Endothelial cell of umbilical vein (primary cell): ENCODE data around the gene ACOT11. TPM values are rescaled to one million over a fixed set of nuclear protein-coding genes. Genes with fewer than 3 reads are reported as not detected.

Experiments used
- BruUV-seq: library from RNA; stranded (reverse); fragments of 400-500 nt; replicated peaks from 2 replicates; lab custom pipeline; 2021; lab: Mats Ljungman, UMichigan
- CTCF ChIA-PET: fragments of 300-600, 350-600 bp; sonication (Branson Sonifier 250); formaldehyde crosslinking; loops from one replicate; lab custom pipeline; 2021; ENCODE audit warnings: antibody characterized with exemption, inconsistent platforms; lab: Charles Lee
- POLR2A ChIA-PET: fragments of 300-600, 350-600 bp; sonication (Branson Sonifier 250); formaldehyde crosslinking; loops from one replicate; lab custom pipeline; 2021; ENCODE audit warnings: antibody characterized with exemption, inconsistent platforms; lab: Charles Lee
- DNase-seq: peaks from one replicate; pipeline ENCODE4 v3.0.0-alpha.2; 2011; ENCODE audit warnings: low read depth, low spot score
- FAIRE-seq: peaks from 2 replicates; lab custom pipeline; 2011; peaks lifted over from hg19 to GRCh38; lab: Jason Lieb, UNC
- H2AFZ ChIP-seq: 2 replicates; pipeline ENCODE4 v1.6.0; 2012; ENCODE audit warnings: low read depth, low read length, control low read depth, inconsistent platforms
- H3K27ac ChIP-seq: 2 replicates; pipeline ENCODE4 v1.5.1; 2011; ENCODE audit warnings: low read depth, mild to moderate bottlenecking, control low read depth, low read length, moderate library complexity; ENCODE audit not compliant: insufficient read depth
- H3K27me3 ChIP-seq, 2 experiments: 2 replicates each; pipeline versions ENCODE4 v1.6.0 to v1.6.1; 2011; ENCODE audit warnings: low read length in 2 of 2, mixed read lengths in 1 of 2; ENCODE audit not compliant: control insufficient read depth in 2 of 2, insufficient read depth in 2 of 2
- H3K36me3 ChIP-seq, 2 experiments: 2 replicates in 1 of 2; 3 replicates in 1 of 2; pipeline ENCODE4 v1.5.1; 2011; ENCODE audit warnings: low read length in 2 of 2, mild to moderate bottlenecking in 1 of 2, moderate library complexity in 1 of 2; ENCODE audit not compliant: control insufficient read depth in 2 of 2, insufficient read depth in 2 of 2; ENCODE audit errors: extremely low read depth in 1 of 2
- H3K4me1 ChIP-seq: 3 replicates; pipeline ENCODE4 v1.5.1; 2011; ENCODE audit warnings: mild to moderate bottlenecking, low read length; ENCODE audit not compliant: control insufficient read depth, insufficient read depth; ENCODE audit errors: extremely low read depth
- H3K4me2 ChIP-seq: 2 replicates; pipeline ENCODE4 v1.6.1; 2011; ENCODE audit warnings: low read length, control low read depth, mixed read lengths; ENCODE audit not compliant: insufficient read depth
- H3K4me3 ChIP-seq, 3 experiments: fragments of 200-600 bp in 1 of 3; sonication (generic), shearing (Covaris generic) in 1 of 3; replicated peaks in 1 of 3; 2 replicates each; pipeline ENCODE4 v1.5.1; 2011 to 2016; ENCODE audit warnings: control low read depth in 3 of 3, low read length in 3 of 3, mild to moderate bottlenecking in 2 of 3, inconsistent platforms in 1 of 3, low read depth in 1 of 3, moderate library complexity in 1 of 3; ENCODE audit not compliant: insufficient read depth in 1 of 3
- H3K79me2 ChIP-seq: 2 replicates; pipeline ENCODE4 v1.6.0; 2012; ENCODE audit warnings: low read length, inconsistent platforms; ENCODE audit not compliant: control insufficient read depth, insufficient read depth
- H3K9ac ChIP-seq: replicated peaks from 2 replicates; pipeline ENCODE3; 2011; ENCODE audit warnings: low read length, control low read depth; ENCODE audit not compliant: insufficient read depth; ENCODE audit errors: extremely low read depth
- H3K9me1 ChIP-seq: replicated peaks from 3 replicates; pipeline ENCODE4 v1.6.0; 2011; ENCODE audit warnings: mild to moderate bottlenecking, low read length; ENCODE audit not compliant: control insufficient read depth, insufficient read depth; ENCODE audit errors: extremely low read depth
- H3K9me3 ChIP-seq: replicated peaks from 2 replicates; pipeline ENCODE4 v1.5.1; 2012; ENCODE audit warnings: low read length, inconsistent platforms; ENCODE audit not compliant: control insufficient read depth, insufficient read depth
- H4K20me1 ChIP-seq: replicated peaks from 2 replicates; pipeline ENCODE3; 2011; ENCODE audit warnings: mild to moderate bottlenecking, low read length; ENCODE audit not compliant: control insufficient read depth, insufficient read depth; ENCODE audit errors: extremely low read depth
- CTCF ChIP-seq, 2 donors: IDR thresholded peaks; 1 replicate in 1 of 2; 2 replicates in 1 of 2; pipeline ENCODE4 v1.5.1; 2011; ENCODE audit warnings: low read length in 2 of 2, mild to moderate bottlenecking in 2 of 2, moderate library complexity in 2 of 2, control low read depth in 1 of 2, inconsistent platforms in 1 of 2, low read depth in 1 of 2; ENCODE audit not compliant: insufficient read depth in 1 of 2; ENCODE audit errors: extremely low read depth in 1 of 2
- EZH2 ChIP-seq: IDR thresholded peaks from 2 replicates; pipeline ENCODE4 v1.6.1; 2012; ENCODE audit warnings: borderline replicate concordance, low read depth, mild to moderate bottlenecking, moderate library complexity, low read length, inconsistent platforms; ENCODE audit not compliant: severe bottlenecking
- FOS ChIP-seq: IDR thresholded peaks from 2 replicates; pipeline ENCODE4 v1.6.1; 2011; ENCODE audit warnings: mild to moderate bottlenecking, low read length, moderate library complexity, borderline replicate concordance; ENCODE audit not compliant: insufficient read depth
- GATA2 ChIP-seq: IDR thresholded peaks from 2 replicates; pipeline ENCODE4 v1.7.0; 2011; ENCODE audit warnings: low read depth, mild to moderate bottlenecking, moderate library complexity, mixed read lengths, low read length; ENCODE audit not compliant: insufficient read length, insufficient read depth
- JUN ChIP-seq: IDR thresholded peaks from 2 replicates; pipeline ENCODE4 v1.6.1; 2011; ENCODE audit warnings: borderline replicate concordance, low read depth; ENCODE audit not compliant: insufficient read length, insufficient read depth
- MAX ChIP-seq: IDR thresholded peaks from 2 replicates; pipeline ENCODE4 v1.6.1; 2011; ENCODE audit not compliant: insufficient read depth, insufficient read length
- MYC ChIP-seq: IDR thresholded peaks from one replicate; pipeline ENCODE4 v1.6.1; 2011; ENCODE audit warnings: mild to moderate bottlenecking, low read depth, low read length
- POLR2A ChIP-seq: IDR thresholded peaks from 2 replicates; pipeline ENCODE4 v1.6.1; 2012; ENCODE audit warnings: low read depth, mild to moderate bottlenecking, control low read depth, low read length
- POLR2AphosphoS5 ChIP-seq: IDR thresholded peaks from 2 replicates; pipeline ENCODE4 v1.6.1; 2012; ENCODE audit warnings: low read depth, mild to moderate bottlenecking, control low read depth, low read length, moderate library complexity; ENCODE audit not compliant: insufficient read depth
- dilution Hi-C: fragments of 300-500 bp; cut with MboI; formaldehyde crosslinking; loops from one replicate; pipeline ENCODE4 v1.15.0; 2019; ENCODE audit warnings: low sequenced_read_pairs; ENCODE audit not compliant: extremely low pct_ligation_motif_present
- intact Hi-C: fragments of 100-400 bp; cut with micrococcal nuclease; formaldehyde crosslinking; loops from one replicate; pipeline ENCODE4 v1.10.0; 2022
- polyA plus RNA-seq, 4 experiments: library from polyadenylated mRNA; depleted of rRNA in 3 of 4; stranded (reverse) in 3 of 4; unstranded in 1 of 4; fragments of >200 nt; gene quantifications; 2 replicates each; pipeline versions ENCODE4 v1.2.1 to v1.2.3, GENCODE V29; 2011 to 2012; ENCODE audit warnings: missing spikeins in 1 of 4
- total RNA-seq: library from RNA; stranded (reverse); gene quantifications from 2 replicates; pipeline ENCODE4 v1.2.3, GENCODE V29; 2021

Gene ACOT11
- total and polyA plus RNA-seq, 2 donors (not counting 3 experiments of a cell fraction or from before 2014, with no cell fraction given): 4.5 to 5.4 TPM

- intact Hi-C loops (no loop called here), dilution Hi-C loops (no loop called here)
- no peak overlapping the region for H3K4me2 ChIP-seq
- TF ChIP-seq CTCF (IDR thresholded peaks at IDR 0.05; ENCODE audit: extremely low read depth in 1 of 2, insufficient read depth in 1 of 2, low read depth in 1 of 2, low read length in 2 of 2) (no peak), POLR2AphosphoS5 (no peak), GATA2 (no peak), FOS (no peak), MAX (no peak), POLR2A (no peak), MYC (no peak), JUN (no peak), EZH2 (no peak)
- H2AFZ ChIP-seq: no peak overlapping the region
- no peak overlapping the region for H3K9ac ChIP-seq
- DNase-seq: no peak
- peaks cover 4% of the 10 kb centered on the region for H3K4me1 ChIP-seq
- no TSS peak for BruUV-seq
- H3K36me3 ChIP-seq: no peaks in the 10 kb centered on the region
- no peaks in the 10 kb centered on the region for H3K9me3 ChIP-seq
- no peaks in the 10 kb centered on the region for H4K20me1 ChIP-seq
- no peak overlapping the region for H3K27ac ChIP-seq
- H3K79me2 ChIP-seq: no peaks in the 10 kb centered on the region
- no peak for FAIRE-seq
- CTCF ChIA-PET: no interaction called here
- no peak overlapping the region for H3K4me3 ChIP-seq
- H3K27me3 ChIP-seq: peaks cover 3 to 8% of the 10 kb centered on the region in 2 experiments
- POLR2A ChIA-PET: no interaction called here
- H3K9me1 ChIP-seq: no peaks in the 10 kb centered on the region
Observed at GRCh38 chr1:54502342-54502741, 45.7 kb upstream of the ACOT11 start.
